NCI-H146 treated with DMSO at 0.1 percent for 48 hours (cell line): ENCODE results near the gene NTRK2.
"Not testable (repeated sequence)": the region's sequence is repeated elsewhere in the genome, so short reads cannot be mapped to it uniquely, and the experiment has no call there.

ENCODE experiments used
- DNase-seq: peaks from one replicate; lab custom pipeline; 2025; ENCODE audit not compliant: unreplicated experiment; lab: John Stamatoyannopoulos, UW

NTRK2 gene

GRCh38 chr9:84880835-84881234 lies 211.3 kb downstream of the NTRK2 start:
- no peak for DNase-seq

GRCh38 chr9:84886866-84887265 lies 217.3 kb downstream of the NTRK2 start:
- no peak for DNase-seq

GRCh38 chr9:84891924-84892323 lies 222.4 kb downstream of the NTRK2 start:
- DNase-seq, result no peak

- no peak for DNase-seq
Observed at GRCh38 chr9:84893419-84894128, 224.0 kb downstream of the NTRK2 start.

DNA sequence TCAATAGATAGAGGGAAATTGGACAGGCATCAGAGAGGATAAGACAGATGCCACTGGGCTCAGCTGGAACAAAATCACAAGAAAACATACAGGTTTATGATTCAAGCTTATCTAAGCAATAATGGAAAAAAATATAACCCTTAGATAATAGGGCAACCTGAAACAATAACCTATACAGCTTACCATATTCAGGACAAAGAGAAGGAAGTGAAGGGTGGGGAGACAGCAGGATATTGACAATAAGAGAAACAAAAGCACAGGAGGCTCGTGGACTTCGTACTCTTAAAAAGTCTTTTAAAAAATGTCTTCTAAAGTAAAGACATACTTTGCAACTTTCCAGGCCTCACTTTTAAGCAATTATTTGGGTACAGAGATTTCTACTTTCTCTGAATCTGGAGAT lies 225.3 kb downstream of the NTRK2 start:
- DNase-seq, result peak; percentile 75

DNA sequence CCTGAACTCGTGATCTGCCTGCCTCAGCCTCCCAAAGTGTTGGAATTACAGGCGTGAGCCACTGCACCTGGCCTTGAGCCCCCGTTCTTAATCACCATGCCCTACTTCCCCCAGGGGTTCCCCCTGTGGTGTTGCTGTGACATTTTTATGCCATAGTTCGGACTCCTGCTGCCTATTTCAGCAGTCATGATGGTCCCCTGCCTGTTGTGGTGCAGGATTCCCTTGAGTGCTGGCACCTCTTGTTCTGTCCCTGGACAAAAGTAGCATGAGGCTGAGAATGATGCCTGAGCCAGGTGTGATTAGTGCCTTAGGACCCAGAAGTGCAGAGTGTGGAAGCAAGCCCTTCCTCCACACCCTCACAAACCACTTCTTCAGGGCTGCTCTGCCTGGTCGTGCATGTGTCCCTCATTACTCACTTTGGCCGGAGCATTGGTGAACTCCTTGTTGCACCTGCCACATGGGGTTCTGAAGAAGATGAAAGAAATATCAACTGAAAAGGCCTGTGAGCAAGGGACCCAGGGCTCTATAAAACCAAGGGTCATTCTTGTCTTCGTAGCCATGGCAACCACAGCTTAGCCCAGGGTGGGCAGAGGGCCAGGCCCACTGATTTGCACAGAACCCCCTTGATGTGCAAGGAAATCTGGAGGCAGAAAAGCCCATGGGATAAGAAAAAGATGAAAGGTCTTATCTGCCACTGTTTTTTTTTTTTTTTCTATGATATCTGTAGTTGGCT lies 228.0 kb downstream of the NTRK2 start:
- no peak for DNase-seq

- no peak for DNase-seq
Observed at GRCh38 chr9:84898188-84898587, 228.7 kb downstream of the NTRK2 start.

GRCh38 chr9:84898618-84899017 lies 229.1 kb downstream of the NTRK2 start:
- not testable (repeated sequence) for DNase-seq

DNA sequence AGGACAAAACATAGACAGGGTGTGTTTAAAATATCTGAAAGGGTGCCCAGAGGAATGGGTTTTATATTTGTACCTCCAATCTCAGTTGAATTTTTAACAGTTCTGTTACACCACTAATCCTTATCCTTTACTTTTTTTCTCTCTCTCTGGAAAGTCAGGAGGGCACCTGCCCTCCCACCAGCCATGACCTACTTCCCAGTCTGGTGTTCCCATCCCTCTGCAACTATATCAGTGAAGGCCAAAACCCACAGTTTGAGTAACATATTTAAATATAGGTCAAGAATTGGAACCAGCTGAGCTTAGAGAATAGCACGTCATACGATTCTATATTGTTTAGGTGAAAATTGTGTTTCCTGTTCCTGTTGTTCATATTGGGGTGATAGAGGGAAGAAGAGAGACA lies 229.8 kb downstream of the NTRK2 start:
- DNase-seq, result no peak

- DNase-seq, result no peak
Observed at GRCh38 chr9:84900421-84900820, 230.9 kb downstream of the NTRK2 start.

- no peak for DNase-seq
Observed at GRCh38 chr9:84903963-84904362, 234.4 kb downstream of the NTRK2 start.

DNA sequence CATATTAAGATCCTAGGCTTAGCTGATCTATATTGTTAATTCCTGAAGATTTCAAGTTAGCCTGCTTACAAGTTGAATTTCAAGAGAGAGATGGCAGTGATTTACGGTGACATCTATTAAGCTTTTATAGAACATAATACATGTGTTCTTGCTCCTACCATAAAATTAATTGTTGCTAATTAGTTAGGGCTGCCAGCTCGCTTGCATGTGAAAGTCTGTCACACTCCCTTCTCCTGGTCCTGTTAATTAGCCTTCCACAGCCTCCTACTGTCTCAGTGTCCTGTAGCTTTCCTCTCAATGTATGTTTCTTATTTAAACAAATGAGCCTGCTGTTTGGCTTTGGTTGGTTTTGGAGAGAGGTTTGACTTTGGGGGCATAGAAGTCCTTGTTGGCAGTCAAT lies 247.2 kb downstream of the NTRK2 start:
- DNase-seq, result no peak

DNA sequence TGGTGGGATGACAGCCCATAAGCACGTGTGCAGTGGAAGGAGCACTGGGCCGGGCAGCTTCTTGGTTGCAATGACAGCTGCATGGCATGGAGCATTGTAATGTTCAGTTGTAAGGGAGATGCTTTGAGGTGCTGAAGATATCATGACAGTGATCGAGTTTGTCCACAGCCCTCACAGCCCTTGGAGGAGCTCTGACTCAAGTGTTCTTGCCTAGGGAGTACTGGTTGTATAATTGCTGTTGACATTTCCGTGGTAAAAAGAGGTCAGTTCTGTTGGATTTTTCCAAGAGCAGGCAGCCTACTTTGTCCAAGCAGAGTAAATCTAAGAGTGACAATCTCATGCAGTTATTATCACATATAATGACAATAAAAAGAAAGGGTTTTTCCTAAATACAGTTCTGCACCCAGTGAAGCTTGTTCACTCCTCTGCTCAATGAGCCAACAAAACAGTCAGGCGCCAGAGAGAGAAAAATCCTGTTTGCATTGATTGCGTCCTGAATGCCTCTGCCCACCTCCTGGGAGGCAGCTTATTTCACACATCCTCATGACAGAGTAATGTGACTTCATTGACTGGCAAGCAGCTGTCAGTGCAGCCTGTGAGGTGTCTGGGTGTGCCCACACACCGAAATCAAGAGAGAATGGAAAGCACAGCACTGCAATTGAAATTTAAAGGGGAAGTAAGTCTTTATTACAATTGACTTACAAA lies 248.0 kb downstream of the NTRK2 start:
- DNase-seq, result peak; percentile 59

DNA sequence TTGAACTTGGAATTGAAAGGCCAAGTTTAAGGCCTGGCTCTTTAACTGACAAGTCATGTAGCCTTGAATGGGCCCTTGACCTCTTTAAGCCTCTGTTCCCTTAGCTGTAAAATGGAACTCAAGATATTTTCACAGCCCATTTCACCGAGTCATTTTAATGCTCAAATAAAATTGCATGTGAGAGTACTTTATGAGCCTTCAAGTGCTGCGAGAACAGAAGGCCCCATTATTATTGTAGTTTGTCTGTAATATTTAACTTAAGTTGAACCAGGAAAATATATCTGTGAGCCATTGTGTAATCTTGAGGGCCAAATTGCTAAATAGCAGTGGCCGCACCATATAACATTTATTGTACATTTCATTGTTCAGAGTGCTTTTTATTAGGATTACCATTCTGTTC lies 249.9 kb downstream of the NTRK2 start:
- no peak for DNase-seq

DNA sequence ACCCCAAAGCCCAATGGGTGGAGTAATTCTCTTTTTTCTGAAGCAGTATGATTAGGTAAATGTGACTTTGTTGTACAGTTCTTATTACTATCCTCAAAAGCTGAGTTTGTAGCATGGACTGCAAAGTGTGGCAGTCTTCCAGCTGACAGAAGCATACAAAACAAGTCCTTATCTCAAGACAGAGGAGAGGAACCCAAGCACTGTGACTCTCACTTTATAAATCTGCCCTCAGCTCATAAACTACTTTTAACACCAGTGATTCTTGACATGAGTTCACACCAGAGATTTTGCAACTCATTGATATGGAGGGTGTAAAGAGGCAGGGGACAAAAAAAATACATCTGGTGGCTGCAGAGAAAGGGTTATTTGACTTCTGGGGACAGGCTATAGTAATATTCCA lies 251.6 kb downstream of the NTRK2 start:
- DNase-seq, result no peak

DNA sequence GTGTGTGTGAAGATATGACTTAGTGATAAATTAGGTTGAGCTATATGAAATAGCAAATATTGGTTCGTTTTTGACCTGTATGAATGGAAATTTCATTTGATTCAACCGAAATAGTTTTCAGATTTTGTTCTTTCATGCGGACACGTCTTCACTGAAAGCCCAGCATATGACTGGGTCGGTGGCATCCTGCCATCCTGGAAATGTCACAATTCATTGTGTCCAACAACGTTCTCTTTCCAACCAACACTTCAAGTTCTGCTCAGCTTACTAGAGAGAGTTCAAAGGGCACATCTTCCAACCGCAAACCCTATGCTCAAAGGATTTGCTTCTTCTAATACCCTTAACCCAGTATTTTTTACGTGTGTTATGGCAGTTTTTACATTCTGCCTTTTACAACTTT lies 252.5 kb downstream of the NTRK2 start:
- DNase-seq, result no peak

GRCh38 chr9:84924266-84924665 lies 254.7 kb downstream of the NTRK2 start:
- DNase-seq, result no peak

GRCh38 chr9:84925225-84925872 lies 255.8 kb downstream of the NTRK2 start:
- DNase-seq, result no peak

GRCh38 chr9:84926793-84927192 lies 257.3 kb downstream of the NTRK2 start:
- no peak for DNase-seq

DNA sequence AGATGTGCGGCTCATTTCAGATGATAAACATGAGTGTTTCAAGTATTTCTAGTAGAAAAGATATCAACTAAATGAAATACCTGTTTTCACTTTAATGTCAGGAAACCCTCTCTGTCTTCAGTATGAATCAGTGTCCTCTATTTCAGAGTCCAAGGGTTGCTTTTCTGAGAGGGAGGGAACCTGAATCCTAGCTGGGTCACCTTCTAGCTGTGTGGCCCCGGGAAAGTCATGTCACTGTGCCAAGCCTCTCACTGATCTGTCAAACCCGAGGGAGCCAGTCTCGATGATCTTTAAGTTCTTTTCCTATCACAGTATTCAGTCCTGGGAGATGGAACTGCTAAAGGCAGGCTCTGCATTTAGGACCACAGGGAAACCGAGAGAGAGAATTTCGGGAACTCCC lies 258.9 kb downstream of the NTRK2 start:
- no peak for DNase-seq

GRCh38 chr9:84929068-84929467 lies 259.5 kb downstream of the NTRK2 start:
- DNase-seq, result no peak
